Osteoblast (primary cell): ENCODE measurements around the gene HBG2. TPM values are rescaled to one million over a fixed set of nuclear protein-coding genes. Genes with fewer than 3 reads are reported as not detected.

Experiments
- DNase-seq: peaks from one replicate; pipeline ENCODE4 v3.0.0; 2011; ENCODE audit warnings: low spot score, mixed read lengths; ENCODE audit not compliant: insufficient read length; ENCODE audit errors: missing footprints
- H2AFZ ChIP-seq: 2 replicates; pipeline ENCODE4 v1.6.0; 2011; ENCODE audit warnings: mild to moderate bottlenecking, low read length
- H3K27ac ChIP-seq: 2 replicates; pipeline ENCODE4 v1.5.1; 2011; ENCODE audit warnings: mild to moderate bottlenecking, low read depth, low read length, moderate library complexity
- H3K27me3 ChIP-seq: 2 replicates; pipeline ENCODE4 v1.6.0; 2012; ENCODE audit warnings: mild to moderate bottlenecking, control low read depth, inconsistent platforms, low read length, moderate library complexity; ENCODE audit not compliant: insufficient read depth
- H3K36me3 ChIP-seq: 2 replicates; pipeline ENCODE4 v1.5.1; 2011; ENCODE audit warnings: mild to moderate bottlenecking, low read length, control low read depth, moderate library complexity; ENCODE audit not compliant: insufficient read depth
- H3K4me1 ChIP-seq: 2 replicates; pipeline ENCODE4 v1.5.1; 2011; ENCODE audit warnings: mild to moderate bottlenecking, low read length, control low read depth, moderate library complexity; ENCODE audit not compliant: insufficient read depth
- H3K4me2 ChIP-seq: 2 replicates; pipeline ENCODE4 v1.6.0; 2011; ENCODE audit warnings: mild to moderate bottlenecking, low read length; ENCODE audit not compliant: insufficient read depth
- H3K4me3 ChIP-seq: fragments of 200-600 bp; sonication (generic); 3 replicates; pipeline ENCODE4 v1.5.1; 2012; ENCODE audit warnings: mild to moderate bottlenecking, low read length, inconsistent platforms; ENCODE audit not compliant: insufficient read depth
- H3K79me2 ChIP-seq: 2 replicates; pipeline ENCODE4 v1.6.0; 2012; ENCODE audit warnings: mild to moderate bottlenecking, low read length, control low read depth, inconsistent platforms; ENCODE audit not compliant: insufficient read depth
- H3K9me3 ChIP-seq: 2 replicates; pipeline ENCODE4 v1.5.1; 2011; ENCODE audit warnings: low read depth, low read length, control low read depth
- H4K20me1 ChIP-seq: 2 replicates; pipeline ENCODE4 v1.6.0; 2012; ENCODE audit warnings: mild to moderate bottlenecking, low read length, control low read depth; ENCODE audit not compliant: insufficient read depth
- CTCF ChIP-seq: IDR thresholded peaks from 2 replicates; pipeline ENCODE4 v1.5.1; 2011; ENCODE audit warnings: mild to moderate bottlenecking, low read depth, low read length, moderate library complexity; ENCODE audit errors: extremely low read depth
- total RNA-seq: library from RNA; depleted of rRNA; stranded (reverse); fragments of >200 nt; gene quantifications from 2 replicates; pipeline ENCODE4 v1.2.3, GENCODE V29; 2012

The HBG2 gene
- total RNA-seq, 1 donor = not detected

GRCh38 chr11:5242933-5243815 is 11.4 kb downstream of the HBG2 start:
- no peaks in the 10 kb centered on the region for H3K36me3 ChIP-seq
- no peaks in the 10 kb centered on the region for H3K79me2 ChIP-seq
- no peak for TF ChIP-seq CTCF
- H4K20me1 ChIP-seq = no peaks in the 10 kb centered on the region
- H3K4me1 ChIP-seq = peaks cover 2% of the 10 kb centered on the region
- H3K27ac ChIP-seq = no peak overlapping the region
- H3K4me3 ChIP-seq = no peak overlapping the region
- peak; percentile 62 for DNase-seq
- no peak overlapping the region for H3K4me2 ChIP-seq
- H2AFZ ChIP-seq = no peak overlapping the region
- no peaks in the 10 kb centered on the region for H3K9me3 ChIP-seq
- no peaks in the 10 kb centered on the region for H3K27me3 ChIP-seq

DNA sequence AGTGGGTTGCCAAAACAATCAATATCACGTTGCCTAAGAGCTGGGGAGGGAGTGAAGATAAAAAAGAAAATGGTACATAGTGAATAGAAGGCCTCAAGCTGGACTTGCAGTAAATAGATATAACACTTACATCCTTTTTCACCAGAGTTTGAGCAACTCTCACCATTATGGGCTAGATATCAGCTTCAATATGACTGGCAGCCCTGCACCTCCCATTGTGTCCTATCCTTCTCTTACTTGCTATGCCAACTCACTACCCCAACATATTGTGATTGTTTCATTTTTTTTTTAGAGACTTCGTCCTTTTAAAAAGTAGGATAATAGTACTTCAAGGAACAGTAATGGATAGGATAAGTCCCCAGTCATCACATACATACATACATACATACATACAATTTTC is 12.4 kb downstream of the HBG2 start:
- H3K27ac ChIP-seq = no peak overlapping the region
- no peaks in the 10 kb centered on the region for H4K20me1 ChIP-seq
- no peak overlapping the region for H3K4me3 ChIP-seq
- H2AFZ ChIP-seq = no peak overlapping the region
- no peak for DNase-seq
- no peak for TF ChIP-seq CTCF
- H3K36me3 ChIP-seq = no peaks in the 10 kb centered on the region
- H3K27me3 ChIP-seq = no peaks in the 10 kb centered on the region
- no peaks in the 10 kb centered on the region for H3K9me3 ChIP-seq
- peaks cover 2% of the 10 kb centered on the region for H3K4me1 ChIP-seq
- no peak overlapping the region for H3K4me2 ChIP-seq
- no peaks in the 10 kb centered on the region for H3K79me2 ChIP-seq

GRCh38 chr11:5241458-5241857 is 13.1 kb downstream of the HBG2 start:
- DNase-seq = no peak
- no peak overlapping the region for H3K4me2 ChIP-seq
- peaks cover 2% of the 10 kb centered on the region for H3K4me1 ChIP-seq
- H3K79me2 ChIP-seq = no peaks in the 10 kb centered on the region
- H2AFZ ChIP-seq = no peak overlapping the region
- H3K4me3 ChIP-seq = no peak overlapping the region
- no peak overlapping the region for H3K27ac ChIP-seq
- H3K36me3 ChIP-seq = no peaks in the 10 kb centered on the region
- no peaks in the 10 kb centered on the region for H3K9me3 ChIP-seq
- no peak for TF ChIP-seq CTCF
- H4K20me1 ChIP-seq = no peaks in the 10 kb centered on the region
- H3K27me3 ChIP-seq = no peaks in the 10 kb centered on the region

- H3K4me2 ChIP-seq = no peak overlapping the region
- no peak for TF ChIP-seq CTCF
- no peaks in the 10 kb centered on the region for H3K27me3 ChIP-seq
Measured at GRCh38 chr11:5240458-5240857, 14.1 kb downstream of the HBG2 start.

More at GRCh38 chr11:5240458-5240857, 14.1 kb downstream of the HBG2 start:
- Histone ChIP-seq H3K9me3 (no peaks in the 10 kb centered on the region), H3K4me3 (no peak overlapping the region), H2AFZ (no peak overlapping the region), H3K36me3 (no peaks in the 10 kb centered on the region), H3K27ac (no peak overlapping the region), H3K4me1 (peaks cover 2% of the 10 kb centered on the region), H4K20me1 (no peaks in the 10 kb centered on the region), H3K79me2 (no peaks in the 10 kb centered on the region)
- no peak for DNase-seq
